ENCODE data around the gene TFF3. TPM values are rescaled to one million over a fixed set of nuclear protein-coding genes. Genes with fewer than 3 reads are reported as not detected.

The TFF3 gene
- polyA plus RNA-seq, 1 donor = 585 TPM

DNA sequence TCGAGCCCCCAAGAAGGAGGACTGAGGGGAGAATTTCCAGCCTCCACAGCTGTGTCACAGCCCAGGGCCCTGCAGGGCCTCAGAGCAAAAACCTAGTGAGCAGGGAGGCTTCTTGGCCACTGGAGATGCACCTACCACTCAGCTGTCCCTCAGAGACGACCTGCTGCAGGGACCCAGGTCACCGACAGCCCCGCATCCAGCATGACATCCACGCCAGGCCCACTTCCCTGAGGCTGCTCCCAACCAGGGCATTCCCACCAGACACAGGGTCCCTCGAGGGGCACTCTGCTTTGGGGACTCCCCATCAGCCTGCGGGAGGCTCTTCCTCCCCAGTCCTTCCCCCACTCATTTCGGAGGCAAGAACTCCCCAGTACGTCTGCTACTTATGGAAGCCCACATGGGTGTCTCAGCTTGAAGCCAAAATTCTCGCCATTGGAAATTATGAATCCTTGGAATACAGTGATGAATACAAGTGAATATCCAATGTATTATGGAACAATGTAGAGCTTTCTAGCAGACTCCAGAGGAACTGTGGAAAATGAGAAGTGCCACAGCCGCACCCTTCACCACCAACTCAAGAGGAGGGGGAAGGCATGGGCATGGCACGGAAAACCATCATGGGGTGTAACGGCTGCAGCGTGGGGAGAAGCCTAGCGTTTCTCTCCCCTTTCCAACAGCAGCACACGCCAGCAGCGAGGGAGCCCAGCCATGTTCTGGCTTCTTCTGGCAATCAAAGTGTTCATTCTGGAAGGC is 6.9 kb downstream of the TFF3 start:
- H3K36me3 ChIP-seq (ENCODE audit: control insufficient read depth, insufficient read depth, low read length) = no peaks in the 10 kb centered on the region
- H3K27ac ChIP-seq (ENCODE audit: low read length) = no peak overlapping the region
- no peaks in the 10 kb centered on the region for H3K27me3 ChIP-seq (ENCODE audit: control insufficient read depth, insufficient read depth, low read length)
- DNase-seq = no peak
- no peaks in the 10 kb centered on the region for H3K9me3 ChIP-seq (ENCODE audit: control insufficient read depth, low read depth, low read length)
- H3K4me3 ChIP-seq (ENCODE audit: low read length) = no peak overlapping the region
- H3K4me1 ChIP-seq (ENCODE audit: control insufficient read depth, insufficient read depth, low read length) = peaks cover 39% of the 10 kb centered on the region
- 100% methylated on average over 1 of the region's 17 CpGs for WGBS (ENCODE audit: insufficient coverage, low lambda C conversion rate)

DNA sequence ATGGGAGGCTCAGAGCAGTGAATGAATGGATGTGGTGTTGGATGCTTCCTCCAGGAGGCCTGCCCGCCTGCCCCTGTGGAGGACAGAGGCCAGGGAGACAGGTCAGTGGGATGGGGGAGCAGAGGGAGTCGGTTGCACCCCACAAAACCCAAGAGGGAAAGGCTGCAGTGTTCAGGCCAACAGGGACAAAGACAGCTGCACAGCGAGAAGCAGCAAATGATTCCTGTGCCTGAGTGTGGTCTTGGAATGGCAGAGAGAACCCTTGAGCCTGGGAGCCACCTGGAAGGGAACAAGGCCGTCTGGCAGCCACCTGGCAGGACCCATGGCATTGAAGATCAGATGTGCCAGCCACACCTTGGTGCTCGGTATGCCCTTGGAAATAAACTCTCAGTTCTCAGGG is 8.1 kb downstream of the TFF3 start:
- H3K27me3 ChIP-seq (ENCODE audit: control insufficient read depth, insufficient read depth, low read length) = no peaks in the 10 kb centered on the region
- H3K27ac ChIP-seq (ENCODE audit: low read length) = no peak overlapping the region
- H3K36me3 ChIP-seq (ENCODE audit: control insufficient read depth, insufficient read depth, low read length) = no peaks in the 10 kb centered on the region
- no peaks in the 10 kb centered on the region for H3K9me3 ChIP-seq (ENCODE audit: control insufficient read depth, low read depth, low read length)
- no peak overlapping the region for H3K4me3 ChIP-seq (ENCODE audit: low read length)
- WGBS (ENCODE audit: insufficient coverage, low lambda C conversion rate) = no CpG with 5 or more reads among the region's 5 CpGs
- H3K4me1 ChIP-seq (ENCODE audit: control insufficient read depth, insufficient read depth, low read length) = peaks cover 27% of the 10 kb centered on the region
- DNase-seq = no peak

GRCh38 chr21:42306366-42307035 is 8.7 kb downstream of the TFF3 start:
- no peaks in the 10 kb centered on the region for H3K36me3 ChIP-seq (ENCODE audit: control insufficient read depth, insufficient read depth, low read length)
- peaks cover 20% of the 10 kb centered on the region for H3K4me1 ChIP-seq (ENCODE audit: control insufficient read depth, insufficient read depth, low read length)
- no peaks in the 10 kb centered on the region for H3K27me3 ChIP-seq (ENCODE audit: control insufficient read depth, insufficient read depth, low read length)
- no peak for DNase-seq
- no CpG with 5 or more reads among the region's 17 CpGs for WGBS (ENCODE audit: insufficient coverage, low lambda C conversion rate)
- H3K4me3 ChIP-seq (ENCODE audit: low read length) = no peak overlapping the region
- no peaks in the 10 kb centered on the region for H3K9me3 ChIP-seq (ENCODE audit: control insufficient read depth, low read depth, low read length)
- H3K27ac ChIP-seq (ENCODE audit: low read length) = no peak overlapping the region

DNA sequence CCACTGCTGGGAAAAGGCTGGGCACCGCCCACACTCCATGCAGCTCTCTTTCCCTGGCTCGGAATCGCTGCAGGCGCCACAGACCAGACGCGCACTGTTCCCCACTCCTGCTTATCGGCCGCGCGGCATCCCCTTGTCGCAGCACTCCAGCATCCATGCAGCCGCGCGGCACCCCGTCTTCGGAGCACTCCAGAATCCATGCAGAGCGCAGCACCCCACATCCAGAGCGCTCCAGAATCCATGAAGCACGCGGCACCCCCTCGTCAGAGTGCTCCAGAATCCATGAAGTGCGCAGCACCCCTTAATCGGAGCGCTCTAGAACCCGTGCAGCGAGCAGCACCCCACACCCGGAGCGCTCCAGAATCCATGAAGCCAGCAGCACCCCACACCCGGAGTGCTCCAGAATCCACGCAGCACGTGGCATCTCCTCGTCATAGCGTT is 9.5 kb downstream of the TFF3 start:
- no peaks in the 10 kb centered on the region for H3K36me3 ChIP-seq (ENCODE audit: control insufficient read depth, insufficient read depth, low read length)
- no peak for DNase-seq
- no peaks in the 10 kb centered on the region for H3K9me3 ChIP-seq (ENCODE audit: control insufficient read depth, low read depth, low read length)
- no peak overlapping the region for H3K27ac ChIP-seq (ENCODE audit: low read length)
- peaks cover 13% of the 10 kb centered on the region for H3K4me1 ChIP-seq (ENCODE audit: control insufficient read depth, insufficient read depth, low read length)
- H3K4me3 ChIP-seq (ENCODE audit: low read length) = no peak overlapping the region
- no CpG with 5 or more reads among the region's 33 CpGs for WGBS (ENCODE audit: insufficient coverage, low lambda C conversion rate)
- no peaks in the 10 kb centered on the region for H3K27me3 ChIP-seq (ENCODE audit: control insufficient read depth, insufficient read depth, low read length)

DNA sequence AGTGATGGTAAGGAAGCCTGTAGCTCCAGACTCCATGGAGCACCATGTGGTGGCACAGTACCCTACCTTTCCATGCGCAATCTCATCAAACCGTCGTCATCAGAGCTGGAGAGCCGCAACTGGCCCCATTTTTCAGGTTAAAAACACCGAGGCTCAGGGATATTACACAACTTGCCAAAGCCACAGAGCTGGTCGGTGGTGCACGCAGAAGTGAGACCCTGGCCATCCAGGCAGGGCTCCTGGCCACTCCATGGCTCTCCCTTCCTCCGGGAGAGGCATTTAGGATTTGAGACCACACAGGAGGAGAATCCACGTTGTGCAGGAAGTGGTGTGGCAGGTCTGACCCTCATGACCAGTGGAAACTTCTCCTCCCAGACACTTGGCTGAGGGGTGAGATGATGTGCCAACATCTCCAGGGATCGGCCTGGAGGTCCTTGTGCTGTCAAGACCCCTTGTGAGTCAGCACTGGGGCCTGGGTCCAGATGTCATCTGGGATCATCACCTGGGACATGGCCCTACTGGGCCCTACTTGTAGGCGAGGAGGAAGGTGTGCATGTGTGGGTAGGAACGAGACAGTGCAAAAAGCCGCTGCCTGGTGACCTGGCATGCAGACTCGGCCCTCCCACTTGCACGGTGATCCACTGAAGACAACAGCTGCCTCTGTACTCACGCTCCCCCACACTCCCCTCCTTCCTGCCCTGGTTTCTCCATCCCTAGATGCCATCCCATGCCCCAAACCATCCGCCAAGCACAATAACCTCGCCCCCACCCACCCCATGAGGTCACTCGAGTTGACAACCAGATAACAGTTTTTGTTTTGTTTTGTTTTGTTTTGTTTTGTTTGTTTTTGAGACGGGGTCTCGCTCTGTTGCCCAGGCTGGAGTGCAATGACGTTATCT is 10.4 kb downstream of the TFF3 start:
- Histone ChIP-seq H3K4me3 (ENCODE audit: low read length) (no peak overlapping the region), H3K27me3 (ENCODE audit: control insufficient read depth, insufficient read depth, low read length) (no peaks in the 10 kb centered on the region), H3K27ac (ENCODE audit: low read length) (no peak overlapping the region), H3K9me3 (ENCODE audit: control insufficient read depth, low read depth, low read length) (no peaks in the 10 kb centered on the region), H3K4me1 (ENCODE audit: control insufficient read depth, insufficient read depth, low read length) (peaks cover 4% of the 10 kb centered on the region), H3K36me3 (ENCODE audit: control insufficient read depth, insufficient read depth, low read length) (no peaks in the 10 kb centered on the region)
- DNase-seq = no peak
- WGBS (ENCODE audit: insufficient coverage, low lambda C conversion rate) = no CpG with 5 or more reads among the region's 22 CpGs

DNA sequence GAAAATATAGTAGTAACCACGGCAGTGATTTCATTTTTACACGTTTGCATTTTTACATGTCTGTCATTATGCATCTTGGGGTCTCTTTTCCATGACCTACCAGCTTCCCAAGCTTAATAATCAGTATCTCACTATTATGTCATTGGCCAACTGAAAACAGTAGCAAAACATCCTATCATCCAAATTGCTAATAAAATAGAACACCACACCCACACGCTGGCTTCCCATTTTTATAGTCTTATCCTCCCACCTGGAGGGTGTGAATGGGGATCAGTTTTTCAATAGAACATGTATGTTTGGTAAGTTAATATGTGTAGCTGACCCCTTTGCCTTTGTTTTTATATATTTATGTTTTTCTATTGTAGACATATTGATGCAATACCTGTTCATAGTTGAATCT is 11.8 kb downstream of the TFF3 start:
- Histone ChIP-seq H3K9me3 (ENCODE audit: control insufficient read depth, low read depth, low read length) (no peaks in the 10 kb centered on the region), H3K4me3 (ENCODE audit: low read length) (no peak overlapping the region), H3K27me3 (ENCODE audit: control insufficient read depth, insufficient read depth, low read length) (no peaks in the 10 kb centered on the region), H3K27ac (ENCODE audit: low read length) (no peak overlapping the region), H3K36me3 (ENCODE audit: control insufficient read depth, insufficient read depth, low read length) (no peaks in the 10 kb centered on the region), H3K4me1 (ENCODE audit: control insufficient read depth, insufficient read depth, low read length) (no peaks in the 10 kb centered on the region)
- WGBS (ENCODE audit: insufficient coverage, low lambda C conversion rate) = no CpG with 5 or more reads among the region's 3 CpGs
- no peak for DNase-seq

GRCh38 chr21:42302794-42303193 is 12.4 kb downstream of the TFF3 start:
- H3K4me3 ChIP-seq (ENCODE audit: low read length) = no peak overlapping the region
- no peaks in the 10 kb centered on the region for H3K27me3 ChIP-seq (ENCODE audit: control insufficient read depth, insufficient read depth, low read length)
- H3K4me1 ChIP-seq (ENCODE audit: control insufficient read depth, insufficient read depth, low read length) = no peaks in the 10 kb centered on the region
- no peak for DNase-seq
- no peaks in the 10 kb centered on the region for H3K36me3 ChIP-seq (ENCODE audit: control insufficient read depth, insufficient read depth, low read length)
- WGBS (ENCODE audit: insufficient coverage, low lambda C conversion rate) = no CpG with 5 or more reads among the region's 7 CpGs
- no peak overlapping the region for H3K27ac ChIP-seq (ENCODE audit: low read length)
- H3K9me3 ChIP-seq (ENCODE audit: control insufficient read depth, low read depth, low read length) = no peaks in the 10 kb centered on the region

- DNase-seq = no peak
- no CpG with 5 or more reads among the region's 12 CpGs for WGBS (ENCODE audit: insufficient coverage, low lambda C conversion rate)
These were observed 13.0 kb downstream of the TFF3 start for GRCh38 chr21:42302076-42302650.

DNA sequence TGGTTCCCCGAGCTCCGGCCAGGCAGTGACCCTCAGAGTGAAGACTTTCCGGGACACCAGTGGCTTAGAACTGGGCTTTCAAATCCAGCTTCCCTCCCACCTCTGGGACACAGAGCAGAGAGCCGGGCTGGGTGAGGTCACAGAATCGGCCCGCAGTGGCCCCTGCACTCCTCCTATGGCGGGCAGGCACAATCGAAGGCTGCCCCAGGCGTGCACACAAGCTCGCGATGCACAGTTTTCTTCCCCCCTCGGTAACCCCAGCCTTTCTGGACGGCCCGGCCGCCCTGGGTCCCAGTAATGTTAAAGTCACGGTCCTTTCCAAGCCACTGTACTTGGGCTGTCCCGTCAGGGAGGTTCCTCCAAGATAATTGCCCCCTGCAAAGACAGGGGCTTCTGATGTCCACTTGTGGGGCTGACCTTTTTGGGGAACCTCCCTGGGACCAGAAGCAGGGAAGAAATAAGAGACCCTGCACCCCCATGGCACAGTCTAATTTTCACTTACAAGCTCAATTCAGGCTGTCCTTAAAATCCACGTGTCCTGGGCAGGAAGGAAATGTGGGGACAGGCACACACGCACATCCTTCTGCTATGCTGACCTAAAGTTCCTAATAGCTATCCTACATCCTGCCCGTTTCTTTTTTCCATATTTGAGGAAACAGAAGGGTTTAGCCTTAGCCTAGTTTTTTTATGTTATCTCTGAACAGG is 13.7 kb downstream of the TFF3 start:
- no CpG with 5 or more reads among the region's 20 CpGs for WGBS (ENCODE audit: insufficient coverage, low lambda C conversion rate)
- Histone ChIP-seq H3K9me3 (ENCODE audit: control insufficient read depth, low read depth, low read length) (no peaks in the 10 kb centered on the region), H3K27ac (ENCODE audit: low read length) (no peak overlapping the region), H3K27me3 (ENCODE audit: control insufficient read depth, insufficient read depth, low read length) (no peaks in the 10 kb centered on the region), H3K4me3 (ENCODE audit: low read length) (no peak overlapping the region), H3K36me3 (ENCODE audit: control insufficient read depth, insufficient read depth, low read length) (no peaks in the 10 kb centered on the region), H3K4me1 (ENCODE audit: control insufficient read depth, insufficient read depth, low read length) (no peaks in the 10 kb centered on the region)
- DNase-seq = no peak

More at GRCh38 chr21:42302076-42302650, 13.0 kb downstream of the TFF3 start:
- H3K27ac ChIP-seq (ENCODE audit: low read length) = no peak overlapping the region
- no peaks in the 10 kb centered on the region for H3K4me1 ChIP-seq (ENCODE audit: control insufficient read depth, insufficient read depth, low read length)
- no peaks in the 10 kb centered on the region for H3K9me3 ChIP-seq (ENCODE audit: control insufficient read depth, low read depth, low read length)
- no peaks in the 10 kb centered on the region for H3K27me3 ChIP-seq (ENCODE audit: control insufficient read depth, insufficient read depth, low read length)
- H3K36me3 ChIP-seq (ENCODE audit: control insufficient read depth, insufficient read depth, low read length) = no peaks in the 10 kb centered on the region
- H3K4me3 ChIP-seq (ENCODE audit: low read length) = no peak overlapping the region

All from large intestine (tissue), 3 donors.